PFSK-1 (cell line): Measurements from ENCODE around the gene NGFR.

ENCODE experiments used
- POLR2AphosphoS5 ChIP-seq: IDR thresholded peaks from 2 replicates; pipeline ENCODE4 v1.6.1; 2012; ENCODE audit warnings: low read depth, mild to moderate bottlenecking, control low read depth, low read length, moderate library complexity
- TAF1 ChIP-seq: IDR thresholded peaks from 2 replicates; pipeline ENCODE4 v1.6.1; 2012; ENCODE audit warnings: low read length, control low read depth, borderline replicate concordance; ENCODE audit not compliant: insufficient read depth

DNA sequence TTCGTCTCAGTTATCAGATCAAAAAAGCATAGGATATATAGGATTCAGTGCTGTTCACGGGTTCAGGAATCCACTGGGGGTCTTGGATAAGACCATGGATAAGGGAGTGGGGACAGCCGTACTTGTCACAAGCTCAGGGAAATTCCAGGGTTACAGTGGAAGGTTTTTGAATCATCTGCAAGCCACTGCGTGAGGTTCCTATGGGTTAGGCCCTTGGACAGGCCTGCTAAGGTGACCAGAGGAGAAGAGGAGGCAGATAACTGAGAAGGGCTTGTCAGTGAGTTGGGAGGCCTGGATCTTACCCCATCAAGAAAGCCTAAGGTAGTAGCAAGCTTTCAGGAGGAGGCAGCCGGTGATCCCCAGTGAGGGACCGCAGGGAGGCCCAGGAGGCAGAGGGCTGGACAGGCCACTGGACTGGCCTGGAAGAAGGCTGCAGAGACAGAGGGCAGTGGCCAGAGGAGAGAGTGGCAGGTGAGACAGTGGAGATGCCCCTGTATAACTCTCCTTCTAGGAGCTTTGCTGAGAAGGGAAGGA lies 27.3 kb downstream of the NGFR start:
- TF ChIP-seq POLR2AphosphoS5 (no peak), TAF1 (no peak)
